Measurements from ENCODE around the gene MAML2.

MAML2 gene

GRCh38 chr11:96074551-96075310 is 268.3 kb downstream of the MAML2 start:
- Histone ChIP-seq H3K36me3 (ENCODE audit: low read depth) (no peaks in the 10 kb centered on the region; the same call in 1 of the 2 replicates), H3K9me3 (ENCODE audit: severe bottlenecking) (no peaks in the 10 kb centered on the region), H3K4me3 (ENCODE audit: severe bottlenecking) (no peak overlapping the region), H3K4me1 (ENCODE audit: insufficient read depth, poor library complexity, severe bottlenecking) (no peaks in the 10 kb centered on the region), H3K27ac (ENCODE audit: poor library complexity, severe bottlenecking) (no peak overlapping the region), H3K27me3 (ENCODE audit: insufficient read depth, poor library complexity, severe bottlenecking) (no peaks in the 10 kb centered on the region)
- no peak for TF ChIP-seq CTCF (IDR thresholded peaks at IDR 0.05; ENCODE audit: poor library complexity, severe bottlenecking)
- ATAC-seq (ENCODE audit: low read depth) (no peak), DNase-seq (ENCODE audit: low spot score) (no peak)

DNA sequence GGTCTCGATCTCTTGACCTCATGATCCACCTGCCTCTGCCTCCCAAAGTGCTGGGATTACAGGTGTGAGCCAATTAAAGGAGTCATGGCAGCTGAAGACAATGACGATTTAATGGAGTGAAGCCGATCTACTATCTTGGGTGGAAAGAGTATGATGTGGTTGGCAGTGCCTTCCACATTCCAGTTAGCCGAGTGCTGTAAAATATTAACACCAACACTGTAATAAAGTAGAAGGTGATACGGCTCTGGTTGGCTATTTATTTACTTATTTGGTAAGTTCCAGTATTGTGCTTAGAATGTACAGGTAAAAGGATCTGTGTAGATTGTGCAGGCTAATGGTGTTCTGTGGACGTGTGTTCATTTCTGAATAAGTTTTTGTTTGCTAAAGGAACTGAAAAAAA is 269.5 kb downstream of the MAML2 start:
- Histone ChIP-seq H3K4me3 (ENCODE audit: severe bottlenecking) (no peak overlapping the region), H3K27ac (ENCODE audit: poor library complexity, severe bottlenecking) (no peak overlapping the region), H3K36me3 (ENCODE audit: low read depth) (no peaks in the 10 kb centered on the region), H3K9me3 (ENCODE audit: severe bottlenecking) (no peaks in the 10 kb centered on the region), H3K27me3 (ENCODE audit: insufficient read depth, poor library complexity, severe bottlenecking) (no peaks in the 10 kb centered on the region), H3K4me1 (ENCODE audit: insufficient read depth, poor library complexity, severe bottlenecking) (no peaks in the 10 kb centered on the region)
- TF ChIP-seq CTCF (IDR thresholded peaks at IDR 0.05; ENCODE audit: poor library complexity, severe bottlenecking): no peak
- DNase-seq (ENCODE audit: low spot score) (no peak), ATAC-seq (ENCODE audit: low read depth) (no peak)

GRCh38 chr11:96072592-96072991 is 270.4 kb downstream of the MAML2 start:
- Histone ChIP-seq H3K27ac (ENCODE audit: poor library complexity, severe bottlenecking) (no peak overlapping the region), H3K9me3 (ENCODE audit: severe bottlenecking) (no peaks in the 10 kb centered on the region), H3K4me1 (ENCODE audit: insufficient read depth, poor library complexity, severe bottlenecking) (peaks cover 5% of the 10 kb centered on the region), H3K4me3 (ENCODE audit: severe bottlenecking) (no peak overlapping the region), H3K27me3 (ENCODE audit: insufficient read depth, poor library complexity, severe bottlenecking) (no peaks in the 10 kb centered on the region), H3K36me3 (ENCODE audit: low read depth) (no peaks in the 10 kb centered on the region)
- ATAC-seq (ENCODE audit: low read depth): no peak
- no peak for DNase-seq (ENCODE audit: low spot score)
- no peak for TF ChIP-seq CTCF (IDR thresholded peaks at IDR 0.05; ENCODE audit: poor library complexity, severe bottlenecking)

DNA sequence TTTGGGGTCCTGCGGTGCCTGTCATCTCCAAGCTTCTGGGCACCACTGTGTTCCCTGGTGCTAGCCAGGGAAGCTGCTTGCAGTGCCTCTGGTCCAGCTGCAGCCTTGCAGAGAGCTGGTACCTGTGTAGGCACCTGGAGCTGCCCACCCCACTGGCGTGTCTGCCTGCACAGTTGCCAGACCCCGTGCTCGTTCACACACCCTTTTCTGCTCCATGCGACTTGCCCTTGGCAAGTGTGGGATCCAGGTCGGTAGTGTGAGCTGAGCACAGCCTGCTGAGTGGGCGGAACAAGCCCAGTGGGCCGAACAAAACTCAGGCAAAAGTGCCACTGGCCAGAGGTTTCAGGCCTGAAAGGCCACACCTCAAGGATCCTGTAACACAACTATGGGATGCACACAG is 272.5 kb downstream of the MAML2 start:
- no peak for TF ChIP-seq CTCF (IDR thresholded peaks at IDR 0.05; ENCODE audit: poor library complexity, severe bottlenecking)
- ATAC-seq (ENCODE audit: low read depth) (no peak), DNase-seq (ENCODE audit: low spot score) (no peak)
- peaks cover 6% of the 10 kb centered on the region for H3K4me1 ChIP-seq (ENCODE audit: insufficient read depth, poor library complexity, severe bottlenecking)
- H3K27ac ChIP-seq (ENCODE audit: poor library complexity, severe bottlenecking): no peak overlapping the region
- no peak overlapping the region for H3K4me3 ChIP-seq (ENCODE audit: severe bottlenecking)
- H3K36me3 ChIP-seq (ENCODE audit: low read depth): no peaks in the 10 kb centered on the region
- no peaks in the 10 kb centered on the region for H3K27me3 ChIP-seq (ENCODE audit: insufficient read depth, poor library complexity, severe bottlenecking)
- no peaks in the 10 kb centered on the region for H3K9me3 ChIP-seq (ENCODE audit: severe bottlenecking)

DNA sequence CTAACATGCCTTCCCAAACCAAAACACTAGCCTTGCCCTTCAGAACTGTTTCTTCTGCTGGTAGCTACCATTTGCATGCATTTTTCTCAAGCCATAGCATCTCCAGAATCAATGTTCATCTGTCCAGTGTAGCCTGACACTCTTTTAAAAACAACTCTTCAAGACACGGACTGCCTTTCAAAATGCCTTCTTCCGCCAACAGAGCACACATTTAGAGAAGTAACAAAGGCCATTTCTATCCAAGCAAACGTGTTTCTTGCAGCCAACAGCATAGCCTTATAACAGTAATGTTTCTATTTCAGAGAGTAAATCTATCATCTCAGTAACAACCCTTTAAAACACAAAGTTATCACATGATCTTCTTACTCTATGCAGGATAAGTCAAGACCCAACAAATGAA is 275.8 kb downstream of the MAML2 start:
- no peaks in the 10 kb centered on the region for H3K9me3 ChIP-seq (ENCODE audit: severe bottlenecking)
- no peak overlapping the region for H3K4me3 ChIP-seq (ENCODE audit: severe bottlenecking)
- DNase-seq (ENCODE audit: low spot score) (no peak), ATAC-seq (ENCODE audit: low read depth) (no peak)
- peaks cover 17% of the 10 kb centered on the region for H3K4me1 ChIP-seq (ENCODE audit: insufficient read depth, poor library complexity, severe bottlenecking)
- H3K36me3 ChIP-seq (ENCODE audit: low read depth): no peaks in the 10 kb centered on the region
- no peak overlapping the region for H3K27ac ChIP-seq (ENCODE audit: poor library complexity, severe bottlenecking)
- TF ChIP-seq CTCF (IDR thresholded peaks at IDR 0.05; ENCODE audit: poor library complexity, severe bottlenecking): no peak
- no peaks in the 10 kb centered on the region for H3K27me3 ChIP-seq (ENCODE audit: insufficient read depth, poor library complexity, severe bottlenecking)

All from RWPE2 (cell line).